ENCODE measurements around the gene SPTBN1. TPM values are rescaled to one million over a fixed set of nuclear protein-coding genes. Genes with fewer than 3 reads are reported as not detected.

SPTBN1 gene
- total and polyA plus RNA-seq, 2 of the 13 experiments (the other 11 are each of a cell fraction or from before 2014, with no cell fraction given) = 123 to 299 TPM

- TF ChIP-seq, protein P1, sequence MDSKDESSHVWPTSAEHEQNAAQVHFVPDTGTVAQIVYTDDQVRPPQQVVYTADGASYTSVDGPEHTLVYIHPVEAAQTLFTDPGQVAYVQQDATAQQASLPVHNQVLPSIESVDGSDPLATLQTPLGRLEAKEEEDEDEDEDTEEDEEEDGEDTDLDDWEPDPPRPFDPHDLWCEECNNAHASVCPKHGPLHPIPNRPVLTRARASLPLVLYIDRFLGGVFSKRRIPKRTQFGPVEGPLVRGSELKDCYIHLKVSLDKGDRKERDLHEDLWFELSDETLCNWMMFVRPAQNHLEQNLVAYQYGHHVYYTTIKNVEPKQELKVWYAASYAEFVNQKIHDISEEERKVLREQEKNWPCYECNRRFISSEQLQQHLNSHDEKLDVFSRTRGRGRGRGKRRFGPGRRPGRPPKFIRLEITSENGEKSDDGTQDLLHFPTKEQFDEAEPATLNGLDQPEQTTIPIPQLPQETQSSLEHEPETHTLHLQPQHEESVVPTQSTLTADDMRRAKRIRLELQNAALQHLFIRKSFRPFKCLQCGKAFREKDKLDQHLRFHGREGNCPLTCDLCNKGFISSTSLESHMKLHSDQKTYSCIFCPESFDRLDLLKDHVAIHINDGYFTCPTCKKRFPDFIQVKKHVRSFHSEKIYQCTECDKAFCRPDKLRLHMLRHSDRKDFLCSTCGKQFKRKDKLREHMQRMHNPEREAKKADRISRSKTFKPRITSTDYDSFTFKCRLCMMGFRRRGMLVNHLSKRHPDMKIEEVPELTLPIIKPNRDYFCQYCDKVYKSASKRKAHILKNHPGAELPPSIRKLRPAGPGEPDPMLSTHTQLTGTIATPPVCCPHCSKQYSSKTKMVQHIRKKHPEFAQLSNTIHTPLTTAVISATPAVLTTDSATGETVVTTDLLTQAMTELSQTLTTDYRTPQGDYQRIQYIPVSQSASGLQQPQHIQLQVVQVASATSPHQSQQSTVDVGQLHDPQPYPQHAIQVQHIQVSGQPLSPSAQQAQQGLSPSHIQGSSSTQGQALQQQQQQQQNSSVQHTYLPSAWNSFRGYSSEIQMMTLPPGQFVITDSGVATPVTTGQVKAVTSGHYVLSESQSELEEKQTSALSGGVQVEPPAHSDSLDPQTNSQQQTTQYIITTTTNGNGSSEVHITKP (CRISPR knock-in tag; IDR thresholded peaks at IDR 0.05; ENCODE audit: low read depth) = no peak
- TF ChIP-seq ZNF766 (CRISPR knock-in tag; IDR thresholded peaks at IDR 0.05; ENCODE audit: borderline replicate concordance) (0 out of 2 replicates have a peak, but pooled peaks have one; percentile 35), MAFG (CRISPR knock-in tag; IDR thresholded peaks at IDR 0.05) (no peak), ZFX (CRISPR knock-in tag; IDR thresholded peaks at IDR 0.05; ENCODE audit: low read depth) (0 out of 2 replicates have a peak, but pooled peaks have one; percentile 32), DR1 (CRISPR knock-in tag; IDR thresholded peaks at IDR 0.05) (no peak), PAF1 (CRISPR knock-in tag; IDR thresholded peaks at IDR 0.05) (0 out of 2 replicates have a peak, but pooled peaks have one; percentile 9), TOPORS (CRISPR knock-in tag; IDR thresholded peaks at IDR 0.05) (no peak), ZFP36 (IDR thresholded peaks at IDR 0.05; ENCODE audit: borderline replicate concordance, low read depth, low read length, partially characterized antibody) (peak; percentile 12), MIER3 (CRISPR knock-in tag; IDR thresholded peaks at IDR 0.05; ENCODE audit: borderline replicate concordance) (peak; percentile 79; the same call in 1 of the 2 replicates), ZNF530 (CRISPR knock-in tag; IDR thresholded peaks at IDR 0.05; ENCODE audit: low read depth) (no peak), HCFC1 (IDR thresholded peaks at IDR 0.05; ENCODE audit: low read depth, low read length) (no peak), ZKSCAN8 (CRISPR knock-in tag; IDR thresholded peaks at IDR 0.05; ENCODE audit: borderline replicate concordance) (no peak), MEIS1 (CRISPR knock-in tag; IDR thresholded peaks at IDR 0.05; ENCODE audit: borderline replicate concordance) (0 out of 2 replicates have a peak, but pooled peaks have one; percentile 28), FOXK2 (IDR thresholded peaks at IDR 0.05) (no peak), ZNF782 (CRISPR knock-in tag; IDR thresholded peaks at IDR 0.05; ENCODE audit: borderline replicate concordance) (no peak), MBD4 (IDR thresholded peaks at IDR 0.05; ENCODE audit: borderline replicate concordance, low read length) (peak; percentile 21; the same call in 1 of the 2 replicates), NBN (conservative IDR thresholded peaks at IDR 0.05) (no peak), SNAI1 (CRISPR knock-in tag; IDR thresholded peaks at IDR 0.05; ENCODE audit: borderline replicate concordance) (no peak), SKIL (CRISPR knock-in tag; IDR thresholded peaks at IDR 0.05; ENCODE audit: borderline replicate concordance) (no peak), PTBP1 (IDR thresholded peaks at IDR 0.05; ENCODE audit: low read depth, low read length, poor library complexity, severe bottlenecking) (no peak)
- TF ChIP-seq, protein P2, sequence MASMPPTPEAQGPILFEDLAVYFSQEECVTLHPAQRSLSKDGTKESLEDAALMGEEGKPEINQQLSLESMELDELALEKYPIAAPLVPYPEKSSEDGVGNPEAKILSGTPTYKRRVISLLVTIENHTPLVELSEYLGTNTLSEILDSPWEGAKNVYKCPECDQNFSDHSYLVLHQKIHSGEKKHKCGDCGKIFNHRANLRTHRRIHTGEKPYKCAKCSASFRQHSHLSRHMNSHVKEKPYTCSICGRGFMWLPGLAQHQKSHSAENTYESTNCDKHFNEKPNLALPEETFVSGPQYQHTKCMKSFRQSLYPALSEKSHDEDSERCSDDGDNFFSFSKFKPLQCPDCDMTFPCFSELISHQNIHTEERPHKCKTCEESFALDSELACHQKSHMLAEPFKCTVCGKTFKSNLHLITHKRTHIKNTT (CRISPR knock-in tag; IDR thresholded peaks at IDR 0.05) = no peak
- TF ChIP-seq, protein P3, sequence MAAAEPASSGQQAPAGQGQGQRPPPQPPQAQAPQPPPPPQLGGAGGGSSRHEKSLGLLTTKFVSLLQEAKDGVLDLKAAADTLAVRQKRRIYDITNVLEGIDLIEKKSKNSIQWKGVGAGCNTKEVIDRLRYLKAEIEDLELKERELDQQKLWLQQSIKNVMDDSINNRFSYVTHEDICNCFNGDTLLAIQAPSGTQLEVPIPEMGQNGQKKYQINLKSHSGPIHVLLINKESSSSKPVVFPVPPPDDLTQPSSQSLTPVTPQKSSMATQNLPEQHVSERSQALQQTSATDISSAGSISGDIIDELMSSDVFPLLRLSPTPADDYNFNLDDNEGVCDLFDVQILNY (CRISPR knock-in tag; conservative IDR thresholded peaks at IDR 0.05) = no peak
Observed at GRCh38 chr2:54618646-54619565, 162.8 kb downstream of the SPTBN1 start (continued).
